Epithelial cell of proximal tubule (primary cell): Measurements from ENCODE around the gene PEX6. TPM values are rescaled to one million over a fixed set of nuclear protein-coding genes. Genes with fewer than 3 reads are reported as not detected.
A peak's percentile ranks its signal among the peaks of the same experiment; 100 is the strongest.

Source experiments
- DNase-seq: peaks from one replicate; pipeline ENCODE4 v3.0.0-alpha.2; 2011; ENCODE audit warnings: low read depth
- H3K4me3 ChIP-seq: 2 replicates; pipeline ENCODE4 v1.5.1; 2011; ENCODE audit warnings: low read depth, mild to moderate bottlenecking, low read length
- CTCF ChIP-seq: conservative IDR thresholded peaks from 2 replicates; pipeline ENCODE4 v1.5.1; 2012; ENCODE audit warnings: low read depth, mild to moderate bottlenecking, low read length
- total RNA-seq: library from RNA; depleted of rRNA; stranded (reverse); fragments of >200 nt; gene quantifications from 2 replicates; pipeline ENCODE4 v1.2.3, GENCODE V29; 2015

Gene PEX6
- 19.5 and 22.4 TPM in 2 replicates for total RNA-seq

- peak; percentile 36 for DNase-seq
- TF ChIP-seq CTCF, result no peak
- H3K4me3 ChIP-seq, result peak within 1 kb of the TSS; percentile 90
These were observed at the start of gene PEX6 for GRCh38 chr6:42978839-42979522. TSS of gene PEX6 (minus strand) at chr6:42979181. CDS start at chr6:42979150, 31 bp downstream.

GRCh38 chr6:43026365-43026764 is 47.4 kb upstream of the PEX6 start:
- TF ChIP-seq CTCF, result no peak
- DNase-seq, result no peak
- H3K4me3 ChIP-seq, result no peak overlapping the region

GRCh38 chr6:43024436-43024835 is 45.5 kb upstream of the PEX6 start:
- DNase-seq, result no peak
- H3K4me3 ChIP-seq, result no peak overlapping the region
- TF ChIP-seq CTCF, result no peak

- no peak for DNase-seq
- no peak for TF ChIP-seq CTCF
- H3K4me3 ChIP-seq, result peak within 1 kb of the TSS; percentile 100
These were observed 42.5 kb upstream of the PEX6 start, which contains the start of gene RRP36 for GRCh38 chr6:43021270-43022047. TSS of gene RRP36 (plus strand) at chr6:43021623. CDS start at chr6:43021655, 32 bp downstream.

DNA sequence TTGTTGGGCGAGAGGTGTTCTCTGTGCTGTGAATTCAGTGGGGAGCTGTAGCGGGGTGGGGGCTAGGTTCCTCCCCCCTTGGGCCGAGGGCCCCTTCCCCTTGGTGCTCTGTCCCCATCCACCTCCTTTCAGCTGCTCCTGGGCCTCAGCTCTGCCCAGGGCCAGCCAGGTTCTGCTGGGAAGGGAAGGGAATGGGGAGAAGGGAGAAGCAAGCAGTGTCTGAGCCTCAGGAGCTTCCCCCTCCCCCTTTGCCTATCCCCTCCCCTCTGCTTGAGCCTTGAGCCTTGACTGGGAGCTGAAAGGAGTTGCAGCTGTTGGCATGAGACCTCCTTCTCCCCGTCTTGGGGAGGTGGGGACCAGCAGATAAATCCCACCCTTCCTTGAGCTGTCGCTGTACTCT is 41.9 kb upstream of the PEX6 start:
- peak overlapping the region; percentile 100 for H3K4me3 ChIP-seq
- DNase-seq, result no peak
- TF ChIP-seq CTCF, result no peak

- no peak for DNase-seq
- TF ChIP-seq CTCF, result no peak
- H3K4me3 ChIP-seq, result no peak overlapping the region
These were observed 41.2 kb upstream of the PEX6 start for GRCh38 chr6:43020052-43020705.
